GM23248 (cell line): ENCODE measurements around the gene SSR1.

ENCODE experiments used
- EZH2 ChIP-seq: fragments of 200-600 bp; sonication (generic); IDR thresholded peaks from 2 replicates; pipeline ENCODE4 v1.6.1; 2018; ENCODE audit warnings: antibody characterized with exemption, mild to moderate bottlenecking; ENCODE audit not compliant: insufficient read depth, poor library complexity, severe bottlenecking
- EZH2phosphoT487 ChIP-seq: fragments of 200-600 bp; sonication (generic); IDR thresholded peaks from 2 replicates; pipeline ENCODE4 v1.6.1; 2018; ENCODE audit warnings: antibody characterized with exemption, moderate library complexity, mild to moderate bottlenecking, low read depth; ENCODE audit not compliant: insufficient read depth

GRCh38 chr6:7309050-7309449 lies 3.9 kb downstream of the SSR1 start:
- TF ChIP-seq EZH2 (no peak), EZH2phosphoT487 (no peak)
